ENCODE measurements around the gene SLC25A21.

GRCh38 chr14:36996133-36996856, 176.1 kb downstream of the SLC25A21 start:
- TF ChIP-seq, protein P1, sequence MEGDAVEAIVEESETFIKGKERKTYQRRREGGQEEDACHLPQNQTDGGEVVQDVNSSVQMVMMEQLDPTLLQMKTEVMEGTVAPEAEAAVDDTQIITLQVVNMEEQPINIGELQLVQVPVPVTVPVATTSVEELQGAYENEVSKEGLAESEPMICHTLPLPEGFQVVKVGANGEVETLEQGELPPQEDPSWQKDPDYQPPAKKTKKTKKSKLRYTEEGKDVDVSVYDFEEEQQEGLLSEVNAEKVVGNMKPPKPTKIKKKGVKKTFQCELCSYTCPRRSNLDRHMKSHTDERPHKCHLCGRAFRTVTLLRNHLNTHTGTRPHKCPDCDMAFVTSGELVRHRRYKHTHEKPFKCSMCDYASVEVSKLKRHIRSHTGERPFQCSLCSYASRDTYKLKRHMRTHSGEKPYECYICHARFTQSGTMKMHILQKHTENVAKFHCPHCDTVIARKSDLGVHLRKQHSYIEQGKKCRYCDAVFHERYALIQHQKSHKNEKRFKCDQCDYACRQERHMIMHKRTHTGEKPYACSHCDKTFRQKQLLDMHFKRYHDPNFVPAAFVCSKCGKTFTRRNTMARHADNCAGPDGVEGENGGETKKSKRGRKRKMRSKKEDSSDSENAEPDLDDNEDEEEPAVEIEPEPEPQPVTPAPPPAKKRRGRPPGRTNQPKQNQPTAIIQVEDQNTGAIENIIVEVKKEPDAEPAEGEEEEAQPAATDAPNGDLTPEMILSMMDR (IDR thresholded peaks at IDR 0.05; ENCODE audit: insufficient read depth, low read length, poor library complexity, severe bottlenecking): no peak
- no peak for TF ChIP-seq EZH2phosphoT487 (conservative IDR thresholded peaks at IDR 0.05; ENCODE audit: low read length)

Measured in SU-DHL-6 (cell line).